MM.1S (cell line): ENCODE data around the gene MED13L.

Experiments
- DNase-seq: peaks from one replicate; pipeline ENCODE4 v3.0.0-alpha.2; 2015
- H2AFZ ChIP-seq: fragments of 300-600 bp; sonication (generic); 2 replicates; pipeline ENCODE4 v1.6.0; 2016; ENCODE audit warnings: antibody characterized with exemption, low read length
- H3F3A ChIP-seq: fragments of 300-600 bp; sonication (generic); 2 replicates; pipeline ENCODE4 v1.6.1; 2016; ENCODE audit warnings: mild to moderate bottlenecking, antibody characterized with exemption, low read length, moderate library complexity, mixed read lengths; ENCODE audit not compliant: insufficient read depth
- H3K27ac ChIP-seq: fragments of 300-600 bp; sonication (generic); 2 replicates; pipeline ENCODE4 v1.5.1; 2016; ENCODE audit warnings: mild to moderate bottlenecking, low read length
- H3K27me3 ChIP-seq: fragments of 300-600 bp; sonication (generic); replicated peaks from 2 replicates; pipeline ENCODE4 v1.6.0; 2016; ENCODE audit warnings: low read length; ENCODE audit not compliant: insufficient read depth
- H3K36me3 ChIP-seq: fragments of 300-600 bp; sonication (generic); replicated peaks from 2 replicates; pipeline ENCODE4 v1.6.1; 2016; ENCODE audit warnings: mild to moderate bottlenecking, low read length, mixed read lengths; ENCODE audit not compliant: insufficient read depth
- H3K4me1 ChIP-seq: fragments of 300-600 bp; sonication (generic); 2 replicates; pipeline ENCODE4 v1.6.1; 2016; ENCODE audit warnings: low read length, mixed read lengths
- H3K4me2 ChIP-seq: fragments of 300-600 bp; sonication (generic); 2 replicates; pipeline ENCODE4 v1.6.0; 2016; ENCODE audit warnings: low read depth, low read length
- H3K4me3 ChIP-seq: fragments of 300-600 bp; sonication (generic); 2 replicates; pipeline ENCODE4 v1.5.1; 2016; ENCODE audit warnings: low read length, mixed read lengths
- H3K79me2 ChIP-seq: fragments of 300-600 bp; sonication (generic); 2 replicates; pipeline ENCODE4 v1.6.1; 2016; ENCODE audit warnings: mixed run types, low read length, mixed read lengths
- H3K9ac ChIP-seq: fragments of 300-600 bp; sonication (generic); 2 replicates; pipeline ENCODE4 v1.6.1; 2016; ENCODE audit warnings: low read length, mixed read lengths
- H3K9me2 ChIP-seq: fragments of 300-600 bp; sonication (generic); replicated peaks from 2 replicates; pipeline ENCODE4 v1.6.1; 2016; ENCODE audit warnings: mild to moderate bottlenecking, low read length, mixed read lengths; ENCODE audit not compliant: insufficient read depth
- H3K9me3 ChIP-seq: fragments of 300-600 bp; sonication (generic); replicated peaks from 2 replicates; pipeline ENCODE4 v1.6.1; 2016; ENCODE audit warnings: mild to moderate bottlenecking, low read length, mixed read lengths; ENCODE audit not compliant: insufficient read depth
- H4K20me1 ChIP-seq: fragments of 300-600 bp; sonication (generic); 2 replicates; pipeline ENCODE4 v1.6.1; 2016; ENCODE audit warnings: mild to moderate bottlenecking, low read length, moderate library complexity, mixed read lengths; ENCODE audit not compliant: insufficient read depth
- EZH2 ChIP-seq: fragments of 300-600 bp; sonication (generic); optimal IDR thresholded peaks from 2 replicates; pipeline ENCODE3; 2017; ENCODE audit warnings: low read depth, mild to moderate bottlenecking, antibody characterized with exemption, low read length, mixed read lengths
- EZH2phosphoT487 ChIP-seq: fragments of 300-600 bp; sonication (generic); IDR thresholded peaks from 2 replicates; pipeline ENCODE4 v1.6.1; 2018; ENCODE audit warnings: antibody characterized with exemption, low read length
- TF ChIP-seq, protein P1 (sequence below): fragments of 300-600 bp; sonication (generic); IDR thresholded peaks from 2 replicates; pipeline ENCODE4 v1.5.1; 2016; ENCODE audit warnings: antibody characterized with exemption, low read length, mixed read lengths

MED13L gene

GRCh38 chr12:115973066-115973465 is 304.4 kb downstream of the MED13L start:
- H3K36me3 ChIP-seq = no peaks in the 10 kb centered on the region
- no peak overlapping the region for H2AFZ ChIP-seq
- no peak overlapping the region for H3K9ac ChIP-seq
- no peak for DNase-seq
- H3K27ac ChIP-seq = no peak overlapping the region
- H3K4me3 ChIP-seq = no peak overlapping the region
- no peaks in the 10 kb centered on the region for H3F3A ChIP-seq
- no peaks in the 10 kb centered on the region for H3K79me2 ChIP-seq
- H3K27me3 ChIP-seq = no peaks in the 10 kb centered on the region
- H4K20me1 ChIP-seq = no peaks in the 10 kb centered on the region
- H3K4me1 ChIP-seq = no peaks in the 10 kb centered on the region
- H3K9me3 ChIP-seq = no peaks in the 10 kb centered on the region
- TF ChIP-seq, protein P1, sequence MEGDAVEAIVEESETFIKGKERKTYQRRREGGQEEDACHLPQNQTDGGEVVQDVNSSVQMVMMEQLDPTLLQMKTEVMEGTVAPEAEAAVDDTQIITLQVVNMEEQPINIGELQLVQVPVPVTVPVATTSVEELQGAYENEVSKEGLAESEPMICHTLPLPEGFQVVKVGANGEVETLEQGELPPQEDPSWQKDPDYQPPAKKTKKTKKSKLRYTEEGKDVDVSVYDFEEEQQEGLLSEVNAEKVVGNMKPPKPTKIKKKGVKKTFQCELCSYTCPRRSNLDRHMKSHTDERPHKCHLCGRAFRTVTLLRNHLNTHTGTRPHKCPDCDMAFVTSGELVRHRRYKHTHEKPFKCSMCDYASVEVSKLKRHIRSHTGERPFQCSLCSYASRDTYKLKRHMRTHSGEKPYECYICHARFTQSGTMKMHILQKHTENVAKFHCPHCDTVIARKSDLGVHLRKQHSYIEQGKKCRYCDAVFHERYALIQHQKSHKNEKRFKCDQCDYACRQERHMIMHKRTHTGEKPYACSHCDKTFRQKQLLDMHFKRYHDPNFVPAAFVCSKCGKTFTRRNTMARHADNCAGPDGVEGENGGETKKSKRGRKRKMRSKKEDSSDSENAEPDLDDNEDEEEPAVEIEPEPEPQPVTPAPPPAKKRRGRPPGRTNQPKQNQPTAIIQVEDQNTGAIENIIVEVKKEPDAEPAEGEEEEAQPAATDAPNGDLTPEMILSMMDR = no peak
- TF ChIP-seq EZH2phosphoT487 (no peak), EZH2 (no peak)
- no peak overlapping the region for H3K4me2 ChIP-seq
- no peaks in the 10 kb centered on the region for H3K9me2 ChIP-seq

DNA sequence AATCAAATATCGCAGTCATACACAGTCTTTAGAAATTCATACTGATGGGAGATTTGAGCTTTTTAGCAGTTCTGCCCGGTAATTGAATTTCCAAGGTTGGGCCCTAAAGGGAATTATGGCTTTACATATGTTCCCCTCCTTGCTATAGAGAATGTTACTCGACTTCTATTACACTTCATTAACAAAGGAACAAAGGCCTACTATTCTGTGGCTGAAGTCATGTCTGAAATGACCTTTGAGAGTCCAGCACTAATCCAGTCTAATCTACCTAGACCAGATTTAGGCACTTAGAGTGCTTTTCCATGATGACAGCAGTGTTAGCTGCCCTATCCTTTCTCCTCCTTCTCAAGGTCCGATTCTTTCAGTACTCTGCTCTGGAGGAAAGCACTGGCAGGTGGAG is 305.3 kb downstream of the MED13L start:
- TF ChIP-seq, protein P1 = no peak
- TF ChIP-seq EZH2phosphoT487 (no peak), EZH2 (no peak)
- Histone ChIP-seq H3K4me2 (no peak overlapping the region), H3K79me2 (no peaks in the 10 kb centered on the region), H3K4me3 (no peak overlapping the region), H3K4me1 (no peaks in the 10 kb centered on the region), H3F3A (no peaks in the 10 kb centered on the region), H4K20me1 (no peaks in the 10 kb centered on the region), H2AFZ (no peak overlapping the region), H3K36me3 (no peaks in the 10 kb centered on the region), H3K9me3 (no peaks in the 10 kb centered on the region), H3K9me2 (no peaks in the 10 kb centered on the region), H3K27me3 (no peaks in the 10 kb centered on the region), H3K27ac (no peak overlapping the region), H3K9ac (no peak overlapping the region)
- no peak for DNase-seq

DNA sequence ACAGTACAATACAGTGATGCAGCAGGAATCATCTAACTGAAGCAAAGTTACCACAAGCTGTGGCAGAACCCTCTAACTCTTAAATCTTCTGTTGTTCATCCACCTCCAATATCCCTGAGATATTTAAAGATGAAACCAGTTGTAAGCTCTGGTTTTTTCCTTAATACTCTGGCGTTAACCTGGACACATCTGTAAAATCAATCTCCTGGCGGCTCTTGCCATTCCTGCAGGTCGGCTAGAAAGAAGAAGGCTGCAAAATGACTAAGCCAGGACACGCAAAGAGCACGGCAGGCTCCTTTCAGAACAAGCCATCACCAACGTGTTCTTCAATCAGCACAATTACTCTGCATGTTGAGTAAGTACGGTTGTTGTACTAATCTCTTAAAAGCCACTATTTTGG is 309.3 kb downstream of the MED13L start:
- Histone ChIP-seq H3K4me2 (no peak overlapping the region), H3K4me1 (no peaks in the 10 kb centered on the region), H4K20me1 (no peaks in the 10 kb centered on the region), H3K9me3 (no peaks in the 10 kb centered on the region), H2AFZ (no peak overlapping the region), H3F3A (no peaks in the 10 kb centered on the region), H3K27ac (no peak overlapping the region), H3K27me3 (no peaks in the 10 kb centered on the region), H3K4me3 (no peak overlapping the region), H3K36me3 (no peaks in the 10 kb centered on the region), H3K9ac (no peak overlapping the region), H3K9me2 (no peaks in the 10 kb centered on the region), H3K79me2 (no peaks in the 10 kb centered on the region)
- no peak for DNase-seq
- no peak for TF ChIP-seq EZH2phosphoT487
- no peak for TF ChIP-seq EZH2
- TF ChIP-seq, protein P1 = no peak
